Glomerular visceral epithelial cell (primary cell): Measurements from ENCODE around the gene FBXL5.

ENCODE experiments used
- DNase-seq: peaks from one replicate; pipeline ENCODE4 v3.0.0-alpha.2; 2016; ENCODE audit errors: extremely low spot score

FBXL5 gene

GRCh38 chr4:15562623-15563022, 92.5 kb downstream of the FBXL5 start:
- no peak for DNase-seq

GRCh38 chr4:15562114-15562513, 93.0 kb downstream of the FBXL5 start:
- no peak for DNase-seq

GRCh38 chr4:15558561-15558960, 96.6 kb downstream of the FBXL5 start:
- no peak for DNase-seq

- DNase-seq, result no peak
Measured at GRCh38 chr4:15557786-15558550, 97.2 kb downstream of the FBXL5 start.

- no peak for DNase-seq
Measured at GRCh38 chr4:15556511-15557092, 98.6 kb downstream of the FBXL5 start.
